H9 (cell line): Measurements from ENCODE around the gene HAL. TPM values are rescaled to one million over a fixed set of nuclear protein-coding genes. Genes with fewer than 3 reads are reported as not detected.

ENCODE experiments used
- DNase-seq: peaks from one replicate; pipeline ENCODE4 v3.0.0-alpha.2; 2017
- H2AFZ ChIP-seq: one replicate; pipeline ENCODE4 v1.6.1; 2013; ENCODE audit warnings: mild to moderate bottlenecking, low read length, control low read depth, moderate library complexity
- H2AK5ac ChIP-seq: 2 replicates; pipeline ENCODE4 v1.6.1; 2013; ENCODE audit warnings: low read length, control low read depth, mixed read lengths; ENCODE audit not compliant: insufficient read length
- H2BK120ac ChIP-seq: one replicate; pipeline ENCODE4 v1.6.1; 2013; ENCODE audit warnings: low read depth, mild to moderate bottlenecking, low read length, control low read depth, inconsistent platforms; ENCODE audit not compliant: poor library complexity, severe bottlenecking
- H2BK12ac ChIP-seq: 2 replicates; pipeline ENCODE4 v1.6.1; 2013; ENCODE audit warnings: low read length, control low read depth, mixed read lengths, low read depth; ENCODE audit not compliant: insufficient read length
- H2BK15ac ChIP-seq: 2 replicates; pipeline ENCODE4 v1.6.1; 2013; ENCODE audit warnings: low read depth, low read length, control low read depth
- H2BK20ac ChIP-seq: one replicate; pipeline ENCODE4 v1.6.1; 2013; ENCODE audit warnings: low read depth, mild to moderate bottlenecking, low read length, control low read depth, inconsistent platforms; ENCODE audit not compliant: poor library complexity, severe bottlenecking
- H2BK5ac ChIP-seq: 2 replicates; pipeline ENCODE4 v1.6.1; 2013; ENCODE audit warnings: low read length, control low read depth, mixed read lengths; ENCODE audit not compliant: insufficient read length
- H3K14ac ChIP-seq: 2 replicates; pipeline ENCODE4 v1.6.1; 2013; ENCODE audit warnings: low read length, control low read depth; ENCODE audit not compliant: insufficient read depth
- H3K18ac ChIP-seq: 2 replicates; pipeline ENCODE4 v1.6.1; 2013; ENCODE audit warnings: low read depth, mild to moderate bottlenecking, mixed read lengths, low read length, control low read depth; ENCODE audit not compliant: insufficient read length
- H3K23ac ChIP-seq: 2 replicates; pipeline ENCODE4 v1.6.1; 2013; ENCODE audit warnings: low read length, control low read depth, mixed read lengths, low read depth; ENCODE audit not compliant: insufficient read length
- H3K23me2 ChIP-seq: 2 replicates; pipeline ENCODE4 v1.6.1; 2013; ENCODE audit warnings: low read depth, mild to moderate bottlenecking, mixed read lengths, low read length, control low read depth; ENCODE audit not compliant: insufficient read length, poor library complexity, severe bottlenecking
- H3K27ac ChIP-seq: 2 replicates; pipeline ENCODE4 v1.5.1; 2013; ENCODE audit warnings: low read length, control low read depth, mixed read lengths, low read depth; ENCODE audit not compliant: insufficient read length
- H3K27me3 ChIP-seq: 2 replicates; pipeline ENCODE4 v1.6.1; 2013; ENCODE audit warnings: low read length, control low read depth, inconsistent platforms; ENCODE audit not compliant: insufficient read depth
- H3K4ac ChIP-seq: 2 replicates; pipeline ENCODE4 v1.6.1; 2013; ENCODE audit warnings: low read depth, mild to moderate bottlenecking, control low read depth, inconsistent platforms, low read length, moderate library complexity
- H3K4me1 ChIP-seq: 2 replicates; pipeline ENCODE4 v1.6.1; 2013; ENCODE audit warnings: low read length, control low read depth, inconsistent platforms; ENCODE audit not compliant: insufficient read depth
- H3K4me2 ChIP-seq: 2 replicates; pipeline ENCODE4 v1.6.1; 2013; ENCODE audit warnings: low read length, control low read depth, mixed read lengths; ENCODE audit not compliant: insufficient read length, insufficient read depth
- H3K56ac ChIP-seq: 2 replicates; pipeline ENCODE4 v1.6.1; 2013; ENCODE audit warnings: low read depth, mild to moderate bottlenecking, mixed read lengths, low read length, control low read depth; ENCODE audit not compliant: insufficient read length
- H3K79me1 ChIP-seq: 2 replicates; pipeline ENCODE4 v1.6.1; 2013; ENCODE audit warnings: low read depth, mild to moderate bottlenecking, moderate library complexity, low read length, control low read depth, inconsistent platforms; ENCODE audit not compliant: insufficient read depth, poor library complexity, severe bottlenecking
- H3K79me2 ChIP-seq: 2 replicates; pipeline ENCODE4 v1.6.1; 2013; ENCODE audit warnings: low read length, control low read depth, inconsistent platforms; ENCODE audit not compliant: insufficient read depth
- H3K9ac ChIP-seq: 2 replicates; pipeline ENCODE4 v1.6.1; 2013; ENCODE audit warnings: low read length, control low read depth, mixed read lengths; ENCODE audit not compliant: insufficient read length; ENCODE audit errors: extremely low read depth
- H3K9me3 ChIP-seq: one replicate; pipeline ENCODE4 v1.6.1; 2013; ENCODE audit warnings: low read depth, low read length, inconsistent platforms; ENCODE audit not compliant: control insufficient read depth
- H3T11ph ChIP-seq: one replicate; pipeline ENCODE4 v1.6.1; 2013; ENCODE audit warnings: mild to moderate bottlenecking, low read length, control low read depth, inconsistent platforms
- H4K20me1 ChIP-seq: one replicate; pipeline ENCODE4 v1.6.1; 2013; ENCODE audit not compliant: control insufficient read depth, insufficient read length, insufficient read depth
- H4K5ac ChIP-seq: 2 replicates; pipeline ENCODE4 v1.6.1; 2013; ENCODE audit warnings: low read depth, mild to moderate bottlenecking, mixed read lengths, low read length, control low read depth; ENCODE audit not compliant: insufficient read length
- H4K8ac ChIP-seq: replicated peaks from 2 replicates; pipeline ENCODE4 v1.6.1; 2013; ENCODE audit warnings: low read length, control low read depth, mixed read lengths, low read depth; ENCODE audit not compliant: insufficient read length
- H4K91ac ChIP-seq: 2 replicates; pipeline ENCODE4 v1.6.1; 2013; ENCODE audit warnings: low read depth, mild to moderate bottlenecking, moderate library complexity, mixed read lengths, low read length, control low read depth; ENCODE audit not compliant: insufficient read length
- H3K27ac Mint-ChIP-seq, 3 experiments: 2 replicates in 2 of 3; 3 replicates in 1 of 3; pipeline ENCODE4 v1.8.0; 2020 to 2021; ENCODE audit warnings: mixed read lengths in 3 of 3, mild to moderate bottlenecking in 1 of 3, moderate library complexity in 1 of 3
- H3K27me3 Mint-ChIP-seq: 2 replicates; pipeline ENCODE4 v1.8.0; 2021; ENCODE audit warnings: low read depth, mild to moderate bottlenecking, moderate library complexity, mixed read lengths
- H3K36me3 Mint-ChIP-seq, 3 experiments: 2 replicates in 2 of 3; 3 replicates in 1 of 3; pipeline ENCODE4 v1.8.0; 2020 to 2021; ENCODE audit warnings: low read depth in 3 of 3, mixed read lengths in 3 of 3; ENCODE audit not compliant: insufficient read depth in 1 of 3
- H3K4me1 Mint-ChIP-seq, 2 experiments: 2 replicates each; pipeline ENCODE4 v1.8.0; 2020; ENCODE audit warnings: mixed read lengths in 2 of 2
- H3K4me3 Mint-ChIP-seq, 2 experiments: 2 replicates in 1 of 2; 3 replicates in 1 of 2; pipeline ENCODE4 v1.8.0; 2020 to 2021; ENCODE audit warnings: mild to moderate bottlenecking in 2 of 2, mixed read lengths in 2 of 2, moderate library complexity in 1 of 2
- H3K9me3 Mint-ChIP-seq, 2 experiments: 2 replicates in 1 of 2; 3 replicates in 1 of 2; pipeline ENCODE4 v1.8.0; 2020; ENCODE audit warnings: mild to moderate bottlenecking in 2 of 2, mixed read lengths in 2 of 2, moderate library complexity in 1 of 2
- total RNA-seq: library from RNA; stranded (reverse); gene quantifications from 2 replicates; pipeline ENCODE4 v1.2.1, GENCODE V29; 2021
- TF ChIP-seq, protein P1 (sequence below): fragments of 200-600 bp; sonication (generic); conservative IDR thresholded peaks from 3 replicates; pipeline ENCODE4 v1.8.0; 2021; ENCODE audit warnings: antibody characterized with exemption, mild to moderate bottlenecking

Gene HAL
- total RNA-seq, 1 experiment from 2014 or later = 0.35 TPM

- Histone ChIP-seq H4K8ac (no peak overlapping the region), H3K23me2 (no peaks in the 10 kb centered on the region), H2BK5ac (no peak overlapping the region), H3K79me2 (no peaks in the 10 kb centered on the region), H2BK12ac (no peak overlapping the region), H3K27me3 (no peaks in the 10 kb centered on the region), H4K5ac (no peak overlapping the region), H2BK15ac (no peak overlapping the region), H3K9ac (no peak overlapping the region), H3K18ac (no peak overlapping the region), H3K4me1 (no peaks in the 10 kb centered on the region; the same call in 1 of the 2 replicates), H3K56ac (no peak overlapping the region), H4K20me1 (no peaks in the 10 kb centered on the region), H3K4me2 (no peak overlapping the region), H3T11ph (no peak overlapping the region), H4K91ac (no peak overlapping the region), H3K23ac (no peak overlapping the region), H3K4ac (no peak overlapping the region), H3K79me1 (no peaks in the 10 kb centered on the region), H2BK20ac (no peak overlapping the region), H2AK5ac (no peak overlapping the region), H3K9me3 (no peaks in the 10 kb centered on the region), H2BK120ac (no peak overlapping the region), H3K14ac (no peak overlapping the region), H3K27ac (no peak overlapping the region), H2AFZ (no peak overlapping the region)
- no peak overlapping the region for H3K4me3 Mint-ChIP-seq
- TF ChIP-seq, protein P1, sequence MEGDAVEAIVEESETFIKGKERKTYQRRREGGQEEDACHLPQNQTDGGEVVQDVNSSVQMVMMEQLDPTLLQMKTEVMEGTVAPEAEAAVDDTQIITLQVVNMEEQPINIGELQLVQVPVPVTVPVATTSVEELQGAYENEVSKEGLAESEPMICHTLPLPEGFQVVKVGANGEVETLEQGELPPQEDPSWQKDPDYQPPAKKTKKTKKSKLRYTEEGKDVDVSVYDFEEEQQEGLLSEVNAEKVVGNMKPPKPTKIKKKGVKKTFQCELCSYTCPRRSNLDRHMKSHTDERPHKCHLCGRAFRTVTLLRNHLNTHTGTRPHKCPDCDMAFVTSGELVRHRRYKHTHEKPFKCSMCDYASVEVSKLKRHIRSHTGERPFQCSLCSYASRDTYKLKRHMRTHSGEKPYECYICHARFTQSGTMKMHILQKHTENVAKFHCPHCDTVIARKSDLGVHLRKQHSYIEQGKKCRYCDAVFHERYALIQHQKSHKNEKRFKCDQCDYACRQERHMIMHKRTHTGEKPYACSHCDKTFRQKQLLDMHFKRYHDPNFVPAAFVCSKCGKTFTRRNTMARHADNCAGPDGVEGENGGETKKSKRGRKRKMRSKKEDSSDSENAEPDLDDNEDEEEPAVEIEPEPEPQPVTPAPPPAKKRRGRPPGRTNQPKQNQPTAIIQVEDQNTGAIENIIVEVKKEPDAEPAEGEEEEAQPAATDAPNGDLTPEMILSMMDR = no peak
- no peaks in the 10 kb centered on the region; the same call in 1 of the 2 replicates for H3K27me3 Mint-ChIP-seq
- peaks cover 0 to 8% (median 0%) of the 10 kb centered on the region in 3 experiments; a peak in 1 of 7 replicates for H3K36me3 Mint-ChIP-seq
- no peak overlapping the region for H3K27ac Mint-ChIP-seq
- no peak for DNase-seq
- H3K9me3 Mint-ChIP-seq = peaks cover 0 to 4% of the 10 kb centered on the region in 2 experiments; a peak in 2 of 5 replicates
- peaks cover 25 to 35% of the 10 kb centered on the region in 2 experiments for H3K4me1 Mint-ChIP-seq
Observed at GRCh38 chr12:95951515-95951914, 44.6 kb downstream of the HAL start.
